IMR-90 (cell line): ENCODE data around the gene SPTSSB. TPM values are rescaled to one million over a fixed set of nuclear protein-coding genes. Genes with fewer than 3 reads are reported as not detected.

Source experiments
- ATAC-seq: fragments of 200-7000 bp; cut with Tn5 transposase; 2 replicates; pipeline ENCODE4 v1.9.1; 2020; ENCODE audit warnings: low read depth, mild to moderate bottlenecking, moderate library complexity
- BruUV-seq: library from RNA; stranded (reverse); fragments of 400-500 nt; replicated peaks from 2 replicates; lab custom pipeline; 2021; lab: Mats Ljungman, UMichigan
- CTCF ChIA-PET: fragments of 300-600 bp; formaldehyde crosslinking; extraction: SDS; loops from one replicate; lab custom pipeline; 2021; ENCODE audit warnings: antibody characterized with exemption; lab: Yijun Ruan, JAX
- POLR2A ChIA-PET: fragments of 300-600 bp; sonication (Branson Sonifier 250); formaldehyde crosslinking; loops from one replicate; lab custom pipeline; 2022; ENCODE audit warnings: antibody characterized with exemption; ENCODE audit not compliant: unreplicated experiment; lab: Charles Lee
- DNase-seq: peaks from one replicate; pipeline ENCODE4 v3.0.0; 2013
- H2AFZ ChIP-seq: replicated peaks from 2 replicates; pipeline ENCODE3; 2013; ENCODE audit warnings: low read length, mild to moderate bottlenecking; ENCODE audit not compliant: poor library complexity
- H2AK5ac ChIP-seq: 2 replicates; pipeline ENCODE4 v1.6.1; 2013; ENCODE audit warnings: low read depth, low read length, inconsistent platforms
- H2AK9ac ChIP-seq: replicated peaks from 2 replicates; pipeline ENCODE3; 2013; ENCODE audit warnings: mild to moderate bottlenecking, low read depth, low read length, moderate library complexity; ENCODE audit not compliant: poor library complexity
- H2BK120ac ChIP-seq: 2 replicates; pipeline ENCODE4 v1.6.1; 2013; ENCODE audit warnings: low read depth, low read length, inconsistent platforms
- H2BK15ac ChIP-seq: 3 replicates; pipeline ENCODE4 v1.6.1; 2013; ENCODE audit warnings: low read depth, low read length, inconsistent platforms
- H2BK20ac ChIP-seq: 2 replicates; pipeline ENCODE4 v1.6.1; 2013; ENCODE audit warnings: low read depth, mild to moderate bottlenecking, inconsistent platforms, low read length, moderate library complexity
- H2BK5ac ChIP-seq: 2 replicates; pipeline ENCODE4 v1.6.1; 2013; ENCODE audit warnings: mild to moderate bottlenecking, low read depth, low read length, inconsistent platforms; ENCODE audit not compliant: poor library complexity, severe bottlenecking
- H3K14ac ChIP-seq: replicated peaks from 2 replicates; pipeline ENCODE4 v1.6.1; 2013; ENCODE audit warnings: low read depth, low read length, inconsistent platforms
- H3K18ac ChIP-seq: 2 replicates; pipeline ENCODE4 v1.6.1; 2013; ENCODE audit warnings: low read depth, low read length, control low read depth
- H3K23ac ChIP-seq: 2 replicates; pipeline ENCODE4 v1.6.1; 2013; ENCODE audit warnings: low read depth, low read length, inconsistent platforms
- H3K27ac ChIP-seq: 2 replicates; pipeline ENCODE4 v1.5.1; 2013; ENCODE audit warnings: mild to moderate bottlenecking, control low read depth, low read length; ENCODE audit not compliant: insufficient read depth
- H3K27me3 ChIP-seq: 2 replicates; pipeline ENCODE4 v1.6.1; 2013; ENCODE audit warnings: low read length; ENCODE audit not compliant: control insufficient read depth, insufficient read depth
- H3K36me3 ChIP-seq: 2 replicates; pipeline ENCODE4 v1.6.1; 2013; ENCODE audit warnings: low read length, mixed read lengths; ENCODE audit not compliant: control insufficient read depth, insufficient read depth
- H3K4ac ChIP-seq: 2 replicates; pipeline ENCODE4 v1.6.1; 2013; ENCODE audit warnings: low read depth, low read length, inconsistent platforms
- H3K4me1 ChIP-seq: 2 replicates; pipeline ENCODE4 v1.6.1; 2013; ENCODE audit warnings: low read length, mixed read lengths; ENCODE audit not compliant: control insufficient read depth, insufficient read depth
- H3K4me2 ChIP-seq: 2 replicates; pipeline ENCODE4 v1.6.1; 2013; ENCODE audit warnings: low read depth, mild to moderate bottlenecking, control low read depth, low read length, moderate library complexity
- H3K4me3 ChIP-seq: 2 replicates; pipeline ENCODE4 v1.5.1; 2013; ENCODE audit warnings: low read depth, mild to moderate bottlenecking, control low read depth, low read length, moderate library complexity; ENCODE audit not compliant: insufficient read depth
- H3K56ac ChIP-seq: 2 replicates; pipeline ENCODE4 v1.6.1; 2013; ENCODE audit warnings: low read length, inconsistent platforms; ENCODE audit not compliant: insufficient read depth; ENCODE audit errors: extremely low read depth
- H3K79me1 ChIP-seq, 2 experiments: 2 replicates each; pipeline ENCODE4 v1.6.1; 2013; ENCODE audit warnings: low read length in 2 of 2, inconsistent platforms in 1 of 2, low read depth in 1 of 2
- H3K9ac ChIP-seq: 2 replicates; pipeline ENCODE4 v1.6.1; 2013; ENCODE audit warnings: low read depth, low read length, control low read depth
- H3K9me1 ChIP-seq: 2 replicates; pipeline ENCODE4 v1.6.1; 2013; ENCODE audit warnings: low read length, inconsistent platforms; ENCODE audit not compliant: insufficient read depth
- H3K9me3 ChIP-seq: 2 replicates; pipeline ENCODE4 v1.6.1; 2013; ENCODE audit warnings: low read length; ENCODE audit not compliant: control insufficient read depth, insufficient read depth
- H4K20me1 ChIP-seq: 2 replicates; pipeline ENCODE4 v1.6.1; 2013; ENCODE audit warnings: low read length, inconsistent platforms; ENCODE audit not compliant: insufficient read depth
- H4K5ac ChIP-seq: 2 replicates; pipeline ENCODE4 v1.6.1; 2013; ENCODE audit warnings: mild to moderate bottlenecking, low read depth, low read length, control low read depth
- H4K8ac ChIP-seq, 2 experiments: 2 replicates each; pipeline ENCODE4 v1.6.1; 2013; ENCODE audit warnings: low read depth in 2 of 2, low read length in 2 of 2, control low read depth in 1 of 2, inconsistent platforms in 1 of 2
- H4K91ac ChIP-seq: 2 replicates; pipeline ENCODE4 v1.6.1; 2013; ENCODE audit warnings: low read depth, low read length, inconsistent platforms; ENCODE audit not compliant: insufficient read depth
- CHD1 ChIP-seq: IDR thresholded peaks from 2 replicates; pipeline ENCODE4 v1.6.1; 2012; ENCODE audit warnings: low read depth, low read length, improper control_type of control experiment
- MAFK ChIP-seq: IDR thresholded peaks from 2 replicates; pipeline ENCODE4 v1.6.1; 2012; ENCODE audit warnings: low read depth, low read length, improper control_type of control experiment
- MAZ ChIP-seq: IDR thresholded peaks from 2 replicates; pipeline ENCODE4 v1.6.1; 2012; ENCODE audit warnings: low read depth, mild to moderate bottlenecking, low read length, improper control_type of control experiment, moderate library complexity, borderline replicate concordance
- MXI1 ChIP-seq: IDR thresholded peaks from 2 replicates; pipeline ENCODE4 v1.6.1; 2012; ENCODE audit warnings: low read depth, mild to moderate bottlenecking, low read length, moderate library complexity, borderline replicate concordance
- POLR2A ChIP-seq: IDR thresholded peaks from 2 replicates; pipeline ENCODE4 v1.6.1; 2012; ENCODE audit warnings: mild to moderate bottlenecking, low read depth, low read length
- RCOR1 ChIP-seq: IDR thresholded peaks from 2 replicates; pipeline ENCODE4 v1.6.1; 2012; ENCODE audit warnings: mild to moderate bottlenecking, low read length, improper control_type of control experiment; ENCODE audit not compliant: insufficient replicate concordance
- RFX5 ChIP-seq: IDR thresholded peaks from 2 replicates; pipeline ENCODE4 v1.8.0; 2012; ENCODE audit warnings: low read depth, mild to moderate bottlenecking, low read length, moderate library complexity
- dilution Hi-C: fragments of 300-500 bp; cut with HindIII; formaldehyde crosslinking; loops from one replicate; pipeline ENCODE4 v1.14.3; 2018; ENCODE audit warnings: low sequenced_read_pairs; ENCODE audit not compliant: unreplicated experiment
- in situ Hi-C: fragments of 300-500 bp; cut with MboI; formaldehyde crosslinking; loops from 3 replicates; pipeline ENCODE4 v1.14.3; 2019; ENCODE audit warnings: low sequenced_read_pairs, inconsistent platforms, mixed read lengths
- intact Hi-C: fragments of 100-400 bp; cut with micrococcal nuclease; formaldehyde crosslinking; loops from 2 replicates; pipeline ENCODE4 v1.10.0; 2022
- polyA plus RNA-seq, 3 experiments: library from polyadenylated mRNA; depleted of rRNA; stranded (reverse); fragments of >200 nt; gene quantifications; 2 replicates each; pipeline ENCODE4 v1.2.3, GENCODE V29; 2012; ENCODE audit warnings: low replicate concordance in 1 of 3
- total RNA-seq: library from RNA; depleted of rRNA; stranded (reverse); fragments of >200 nt; gene quantifications from 2 replicates; pipeline ENCODE4 v1.2.3, GENCODE V29; 2012
- TF ChIP-seq, protein P1 (sequence below): conservative IDR thresholded peaks from 2 replicates; pipeline ENCODE4 v1.5.1; 2012; ENCODE audit warnings: mild to moderate bottlenecking, low read depth, low read length, improper control_type of control experiment
- TF ChIP-seq, protein P2 (sequence below): fragments of 150-350 bp; IDR thresholded peaks from 2 replicates; pipeline ENCODE4 v1.6.1; 2017; ENCODE audit warnings: mild to moderate bottlenecking, antibody characterized with exemption, low read length, low read depth
- TF ChIP-seq, protein P3 (sequence below): fragments of 150-350 bp; IDR thresholded peaks from 2 replicates; pipeline ENCODE4 v1.6.1; 2016; ENCODE audit warnings: low read depth, mild to moderate bottlenecking, low read length, moderate library complexity, borderline replicate concordance

SPTSSB gene
- total and polyA plus RNA-seq, 2 of the 4 experiments (the other 2 are of a cell fraction), result not detected

DNA sequence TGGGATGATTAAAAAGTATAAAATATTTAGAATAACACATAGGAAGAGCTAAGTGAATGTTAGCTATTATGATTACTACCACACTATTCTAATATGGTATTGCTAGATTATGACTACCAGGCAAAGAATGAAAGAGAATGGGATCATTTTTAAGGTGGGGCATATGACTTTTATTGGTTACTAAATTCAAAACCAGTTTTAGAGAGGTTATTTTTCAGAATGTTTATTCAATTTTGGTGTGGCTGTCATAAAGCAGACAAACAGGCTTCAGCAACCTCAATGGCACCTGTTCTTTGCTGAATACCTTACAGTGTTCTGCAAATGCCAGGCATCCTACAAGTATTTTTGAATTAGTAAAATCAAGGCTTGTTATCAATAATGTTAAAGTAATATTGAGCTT lies 12.8 kb downstream of the SPTSSB start:
- intact Hi-C loops, result no loop called here
- no peak overlapping the region for H2BK5ac ChIP-seq
- in situ Hi-C loops, result no loop called here
- dilution Hi-C loops, result no loop called here
- POLR2A ChIA-PET, result no interaction called here
- no peak overlapping the region for H3K14ac ChIP-seq
- CTCF ChIA-PET, result no interaction called here
- no peak overlapping the region for H3K4me2 ChIP-seq
- no peak overlapping the region for H3K27ac ChIP-seq
- no peak overlapping the region for H3K9ac ChIP-seq
- no peak overlapping the region for H2AK9ac ChIP-seq
- no peak overlapping the region for H4K5ac ChIP-seq
- H3K23ac ChIP-seq, result no peak overlapping the region
- H3K79me1 ChIP-seq, result no peaks in the 10 kb centered on the region
- TF ChIP-seq MAFK, result no peak
- TF ChIP-seq, protein P1, sequence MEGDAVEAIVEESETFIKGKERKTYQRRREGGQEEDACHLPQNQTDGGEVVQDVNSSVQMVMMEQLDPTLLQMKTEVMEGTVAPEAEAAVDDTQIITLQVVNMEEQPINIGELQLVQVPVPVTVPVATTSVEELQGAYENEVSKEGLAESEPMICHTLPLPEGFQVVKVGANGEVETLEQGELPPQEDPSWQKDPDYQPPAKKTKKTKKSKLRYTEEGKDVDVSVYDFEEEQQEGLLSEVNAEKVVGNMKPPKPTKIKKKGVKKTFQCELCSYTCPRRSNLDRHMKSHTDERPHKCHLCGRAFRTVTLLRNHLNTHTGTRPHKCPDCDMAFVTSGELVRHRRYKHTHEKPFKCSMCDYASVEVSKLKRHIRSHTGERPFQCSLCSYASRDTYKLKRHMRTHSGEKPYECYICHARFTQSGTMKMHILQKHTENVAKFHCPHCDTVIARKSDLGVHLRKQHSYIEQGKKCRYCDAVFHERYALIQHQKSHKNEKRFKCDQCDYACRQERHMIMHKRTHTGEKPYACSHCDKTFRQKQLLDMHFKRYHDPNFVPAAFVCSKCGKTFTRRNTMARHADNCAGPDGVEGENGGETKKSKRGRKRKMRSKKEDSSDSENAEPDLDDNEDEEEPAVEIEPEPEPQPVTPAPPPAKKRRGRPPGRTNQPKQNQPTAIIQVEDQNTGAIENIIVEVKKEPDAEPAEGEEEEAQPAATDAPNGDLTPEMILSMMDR, result no peak
- TF ChIP-seq, protein P2, sequence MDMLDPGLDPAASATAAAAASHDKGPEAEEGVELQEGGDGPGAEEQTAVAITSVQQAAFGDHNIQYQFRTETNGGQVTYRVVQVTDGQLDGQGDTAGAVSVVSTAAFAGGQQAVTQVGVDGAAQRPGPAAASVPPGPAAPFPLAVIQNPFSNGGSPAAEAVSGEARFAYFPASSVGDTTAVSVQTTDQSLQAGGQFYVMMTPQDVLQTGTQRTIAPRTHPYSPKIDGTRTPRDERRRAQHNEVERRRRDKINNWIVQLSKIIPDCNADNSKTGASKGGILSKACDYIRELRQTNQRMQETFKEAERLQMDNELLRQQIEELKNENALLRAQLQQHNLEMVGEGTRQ, result no peak
- no peak for TF ChIP-seq MAZ
- no peak for TF ChIP-seq CHD1
- TF ChIP-seq, protein P3, sequence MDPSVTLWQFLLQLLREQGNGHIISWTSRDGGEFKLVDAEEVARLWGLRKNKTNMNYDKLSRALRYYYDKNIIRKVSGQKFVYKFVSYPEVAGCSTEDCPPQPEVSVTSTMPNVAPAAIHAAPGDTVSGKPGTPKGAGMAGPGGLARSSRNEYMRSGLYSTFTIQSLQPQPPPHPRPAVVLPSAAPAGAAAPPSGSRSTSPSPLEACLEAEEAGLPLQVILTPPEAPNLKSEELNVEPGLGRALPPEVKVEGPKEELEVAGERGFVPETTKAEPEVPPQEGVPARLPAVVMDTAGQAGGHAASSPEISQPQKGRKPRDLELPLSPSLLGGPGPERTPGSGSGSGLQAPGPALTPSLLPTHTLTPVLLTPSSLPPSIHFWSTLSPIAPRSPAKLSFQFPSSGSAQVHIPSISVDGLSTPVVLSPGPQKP, result no peak
- no peak for TF ChIP-seq POLR2A
- TF ChIP-seq MXI1, result no peak
- TF ChIP-seq RCOR1, result no peak
- no peak for TF ChIP-seq RFX5
- no TSS peak for BruUV-seq
- H4K8ac ChIP-seq, result no peak overlapping the region
- H3K9me1 ChIP-seq, result no peaks in the 10 kb centered on the region
- no peaks in the 10 kb centered on the region for H4K20me1 ChIP-seq
- DNase-seq (no peak), ATAC-seq (no peak)
- no peak overlapping the region for H3K4ac ChIP-seq
- H3K56ac ChIP-seq, result no peak overlapping the region
- H2BK15ac ChIP-seq, result no peak overlapping the region
- no peaks in the 10 kb centered on the region for H3K9me3 ChIP-seq
- no peak overlapping the region for H2AFZ ChIP-seq
- no peak overlapping the region for H2BK20ac ChIP-seq
- H3K4me1 ChIP-seq, result no peaks in the 10 kb centered on the region
- H4K91ac ChIP-seq, result no peak overlapping the region
- no peak overlapping the region for H3K18ac ChIP-seq
- H3K27me3 ChIP-seq, result peaks cover 2% of the 10 kb centered on the region; the same call in 1 of the 2 replicates
- H2BK120ac ChIP-seq, result no peak overlapping the region
- no peak overlapping the region for H2AK5ac ChIP-seq
- H3K4me3 ChIP-seq, result no peak overlapping the region
- no peaks in the 10 kb centered on the region for H3K36me3 ChIP-seq
